ENCODE data around the gene SLC9A8. TPM values are rescaled to one million over a fixed set of nuclear protein-coding genes. Genes with fewer than 3 reads are reported as not detected.

The SLC9A8 gene
- total and polyA plus RNA-seq, 9 of the 15 experiments (the other 6 are each of a cell fraction or from before 2014, with no cell fraction given), result 0.56 to 9.7 (median 5.0) TPM

- TF ChIP-seq RREB1 (CRISPR knock-in tag; IDR thresholded peaks at IDR 0.05) (no peak), SAP30 (IDR thresholded peaks at IDR 0.05; ENCODE audit: borderline replicate concordance, insufficient read depth, low read depth, low read length, poor library complexity, severe bottlenecking) (no peak), NCOA1 (IDR thresholded peaks at IDR 0.05; ENCODE audit: low read depth) (no peak), NCOR1 (IDR thresholded peaks at IDR 0.05) (no peak), ZNF133 (CRISPR knock-in tag; IDR thresholded peaks at IDR 0.05) (no peak), SREBF2 (CRISPR knock-in tag; IDR thresholded peaks at IDR 0.05) (no peak), TBP (optimal IDR thresholded peaks at IDR 0.05; ENCODE audit: low read depth, low read length) (no peak), ZNF12 (CRISPR knock-in tag; IDR thresholded peaks at IDR 0.05) (no peak), RHOXF2B (CRISPR knock-in tag; conservative IDR thresholded peaks at IDR 0.05) (no peak)
- TF ChIP-seq, protein P1, sequence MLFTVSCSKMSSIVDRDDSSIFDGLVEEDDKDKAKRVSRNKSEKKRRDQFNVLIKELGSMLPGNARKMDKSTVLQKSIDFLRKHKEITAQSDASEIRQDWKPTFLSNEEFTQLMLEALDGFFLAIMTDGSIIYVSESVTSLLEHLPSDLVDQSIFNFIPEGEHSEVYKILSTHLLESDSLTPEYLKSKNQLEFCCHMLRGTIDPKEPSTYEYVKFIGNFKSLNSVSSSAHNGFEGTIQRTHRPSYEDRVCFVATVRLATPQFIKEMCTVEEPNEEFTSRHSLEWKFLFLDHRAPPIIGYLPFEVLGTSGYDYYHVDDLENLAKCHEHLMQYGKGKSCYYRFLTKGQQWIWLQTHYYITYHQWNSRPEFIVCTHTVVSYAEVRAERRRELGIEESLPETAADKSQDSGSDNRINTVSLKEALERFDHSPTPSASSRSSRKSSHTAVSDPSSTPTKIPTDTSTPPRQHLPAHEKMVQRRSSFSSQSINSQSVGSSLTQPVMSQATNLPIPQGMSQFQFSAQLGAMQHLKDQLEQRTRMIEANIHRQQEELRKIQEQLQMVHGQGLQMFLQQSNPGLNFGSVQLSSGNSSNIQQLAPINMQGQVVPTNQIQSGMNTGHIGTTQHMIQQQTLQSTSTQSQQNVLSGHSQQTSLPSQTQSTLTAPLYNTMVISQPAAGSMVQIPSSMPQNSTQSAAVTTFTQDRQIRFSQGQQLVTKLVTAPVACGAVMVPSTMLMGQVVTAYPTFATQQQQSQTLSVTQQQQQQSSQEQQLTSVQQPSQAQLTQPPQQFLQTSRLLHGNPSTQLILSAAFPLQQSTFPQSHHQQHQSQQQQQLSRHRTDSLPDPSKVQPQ (CRISPR knock-in tag; IDR thresholded peaks at IDR 0.05; ENCODE audit: borderline replicate concordance), result no peak
- TF ChIP-seq, protein P2, sequence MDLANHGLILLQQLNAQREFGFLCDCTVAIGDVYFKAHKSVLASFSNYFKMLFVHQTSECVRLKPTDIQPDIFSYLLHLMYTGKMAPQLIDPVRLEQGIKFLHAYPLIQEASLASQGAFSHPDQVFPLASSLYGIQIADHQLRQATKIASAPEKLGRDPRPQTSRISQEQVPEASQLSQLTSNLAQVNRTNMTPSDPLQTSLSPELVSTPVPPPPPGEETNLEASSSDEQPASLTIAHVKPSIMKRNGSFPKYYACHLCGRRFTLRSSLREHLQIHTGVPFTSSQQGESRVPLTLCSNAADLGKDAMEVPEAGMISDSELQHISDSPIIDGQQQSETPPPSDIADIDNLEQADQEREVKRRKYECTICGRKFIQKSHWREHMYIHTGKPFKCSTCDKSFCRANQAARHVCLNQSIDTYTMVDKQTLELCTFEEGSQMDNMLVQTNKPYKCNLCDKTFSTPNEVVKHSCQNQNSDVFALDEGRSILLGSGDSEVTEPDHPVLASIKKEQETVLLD (IDR thresholded peaks at IDR 0.05), result no peak
- TF ChIP-seq, protein P3, sequence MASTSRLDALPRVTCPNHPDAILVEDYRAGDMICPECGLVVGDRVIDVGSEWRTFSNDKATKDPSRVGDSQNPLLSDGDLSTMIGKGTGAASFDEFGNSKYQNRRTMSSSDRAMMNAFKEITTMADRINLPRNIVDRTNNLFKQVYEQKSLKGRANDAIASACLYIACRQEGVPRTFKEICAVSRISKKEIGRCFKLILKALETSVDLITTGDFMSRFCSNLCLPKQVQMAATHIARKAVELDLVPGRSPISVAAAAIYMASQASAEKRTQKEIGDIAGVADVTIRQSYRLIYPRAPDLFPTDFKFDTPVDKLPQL (IDR thresholded peaks at IDR 0.05; ENCODE audit: extremely low read depth, insufficient read length), result no peak
Observed at GRCh38 chr20:49904440-49905214, 92.0 kb downstream of the SLC9A8 start (continued).

Data from K562 (cell line).